GM21825 (cell line): ENCODE data around the gene SPATA13.
A peak's percentile ranks its signal among the peaks of the same experiment; 100 is the strongest.

Experiments used
- ATAC-seq: cut with Tn5 transposase; IDR thresholded peaks from one replicate; pipeline ENCODE4 v1.9.1; 2021; ENCODE audit warnings: mild to moderate bottlenecking, moderate library complexity; ENCODE audit not compliant: unreplicated experiment

The SPATA13 gene

GRCh38 chr13:24141333-24141910 is 19.1 kb upstream of the SPATA13 start:
- ATAC-seq: no peak

- ATAC-seq: no peak
Observed at GRCh38 chr13:24142453-24142852, 18.1 kb upstream of the SPATA13 start.

- no peak for ATAC-seq
Observed at GRCh38 chr13:24142886-24143285, 17.6 kb upstream of the SPATA13 start.

GRCh38 chr13:24145240-24145639 is 15.3 kb upstream of the SPATA13 start:
- ATAC-seq: no peak

- no peak for ATAC-seq
Observed at GRCh38 chr13:24145674-24146073, 14.8 kb upstream of the SPATA13 start.

- ATAC-seq: no peak
Observed at GRCh38 chr13:24146961-24147569, 13.5 kb upstream of the SPATA13 start.

- peak; percentile 67 for ATAC-seq
Observed at GRCh38 chr13:24147570-24147963, 13.0 kb upstream of the SPATA13 start.

- ATAC-seq: no peak
Observed at GRCh38 chr13:24148414-24149235, 11.9 kb upstream of the SPATA13 start.

GRCh38 chr13:24149246-24150032 is 11.1 kb upstream of the SPATA13 start:
- ATAC-seq: no peak

- no peak for ATAC-seq
Observed at GRCh38 chr13:24150572-24150971, 9.9 kb upstream of the SPATA13 start.

- ATAC-seq: no peak
Observed at GRCh38 chr13:24151864-24152263, 8.7 kb upstream of the SPATA13 start.

GRCh38 chr13:24152292-24153214 is 8.0 kb upstream of the SPATA13 start:
- no peak for ATAC-seq

GRCh38 chr13:24153347-24153746 is 7.2 kb upstream of the SPATA13 start:
- no peak for ATAC-seq

GRCh38 chr13:24153979-24154701 is 6.4 kb upstream of the SPATA13 start:
- no peak for ATAC-seq

- ATAC-seq: no peak
Observed at GRCh38 chr13:24159357-24159756, 1.2 kb upstream of the SPATA13 start.

- ATAC-seq: peak; percentile 36
Observed at GRCh38 chr13:24161010-24161775, 673 bp downstream of the SPATA13 start.

GRCh38 chr13:24161980-24162525 is 1.5 kb downstream of the SPATA13 start:
- ATAC-seq: no peak

- no peak for ATAC-seq
Observed at GRCh38 chr13:24162604-24163003, 2.1 kb downstream of the SPATA13 start.

- ATAC-seq: no peak
Observed at GRCh38 chr13:24165746-24166145, 5.2 kb downstream of the SPATA13 start.
